PC-3 (cell line): ENCODE results near the gene RNU6-1. TPM values are rescaled to one million over a fixed set of nuclear protein-coding genes. Genes with fewer than 3 reads are reported as not detected.

ENCODE experiments used
- ATAC-seq: fragments of 200-7000 bp; cut with Tn5 transposase; 2 replicates; pipeline ENCODE4 v1.9.1; 2020; ENCODE audit warnings: mild to moderate bottlenecking, moderate library complexity
- BruUV-seq: library from RNA; stranded (reverse); fragments of 400-500 nt; replicated peaks from 2 replicates; lab custom pipeline; 2021; lab: Mats Ljungman, UMichigan
- CTCF ChIA-PET: fragments of 300-600 bp; sonication (Branson Sonifier 250); formaldehyde crosslinking; loops from one replicate; lab custom pipeline; 2022; ENCODE audit warnings: antibody characterized with exemption; lab: Charles Lee
- POLR2A ChIA-PET: fragments of 300-600 bp; sonication (Branson Sonifier 250); formaldehyde crosslinking; loops from one replicate; lab custom pipeline; 2022; ENCODE audit warnings: antibody characterized with exemption; ENCODE audit not compliant: unreplicated experiment; lab: Charles Lee
- DNase-seq: peaks from one replicate; pipeline ENCODE4 v3.0.0-alpha.2; 2015
- H2AFZ ChIP-seq: fragments of 300-600 bp; sonication (generic); 2 replicates; pipeline ENCODE4 v1.6.0; 2016; ENCODE audit warnings: antibody characterized with exemption, low read length
- H3F3A ChIP-seq: fragments of 300-600 bp; sonication (generic); one replicate; pipeline ENCODE4 v1.6.0; 2017; ENCODE audit warnings: antibody characterized with exemption, low read length, control low read depth, mild to moderate bottlenecking; ENCODE audit not compliant: unreplicated experiment
- H3K27ac ChIP-seq: fragments of 300-600 bp; sonication (generic); 2 replicates; pipeline ENCODE4 v1.5.1; 2016; ENCODE audit warnings: mild to moderate bottlenecking, low read length
- H3K27me3 ChIP-seq: fragments of 300-600 bp; sonication (generic); 2 replicates; pipeline ENCODE4 v1.6.1; 2016; ENCODE audit warnings: low read length, mixed read lengths
- H3K36me3 ChIP-seq: fragments of 300-600 bp; sonication (generic); 2 replicates; pipeline ENCODE4 v1.6.1; 2016; ENCODE audit warnings: low read depth, mixed run types, low read length, mixed read lengths
- H3K4me1 ChIP-seq: fragments of 300-600 bp; sonication (generic); 2 replicates; pipeline ENCODE4 v1.5.1; 2016; ENCODE audit warnings: low read length; ENCODE audit not compliant: insufficient read depth
- H3K4me2 ChIP-seq: fragments of 300-600 bp; sonication (generic); 2 replicates; pipeline ENCODE4 v1.6.0; 2016; ENCODE audit warnings: low read length
- H3K4me3 ChIP-seq: fragments of 300-600 bp; sonication (generic); 2 replicates; pipeline ENCODE4 v1.5.1; 2016; ENCODE audit warnings: mild to moderate bottlenecking, low read length, mixed read lengths
- H3K79me2 ChIP-seq: fragments of 300-600 bp; sonication (generic); 2 replicates; pipeline ENCODE4 v1.6.1; 2017; ENCODE audit warnings: low read length, mixed read lengths
- H3K9ac ChIP-seq: fragments of 300-600 bp; sonication (generic); 2 replicates; pipeline ENCODE4 v1.6.0; 2016; ENCODE audit warnings: mild to moderate bottlenecking, low read length
- H3K9me2 ChIP-seq: fragments of 300-600 bp; sonication (generic); replicated peaks from 2 replicates; pipeline ENCODE4 v1.6.1; 2016; ENCODE audit warnings: mixed run types, low read length, mixed read lengths
- H3K9me3 ChIP-seq: fragments of 300-600 bp; sonication (generic); 2 replicates; pipeline ENCODE4 v1.6.1; 2016; ENCODE audit warnings: low read length, mixed read lengths
- H4K20me1 ChIP-seq: fragments of 300-600 bp; sonication (generic); 2 replicates; pipeline ENCODE4 v1.6.1; 2016; ENCODE audit warnings: low read length, mixed read lengths
- EZH2 ChIP-seq: fragments of 300-600 bp; sonication (generic); IDR thresholded peaks from one replicate; pipeline ENCODE4 v1.6.1; 2017; ENCODE audit warnings: antibody characterized with exemption, mild to moderate bottlenecking, low read length; ENCODE audit not compliant: unreplicated experiment
- EZH2phosphoT487 ChIP-seq: fragments of 300-600 bp; sonication (generic); IDR thresholded peaks from 2 replicates; pipeline ENCODE4 v1.6.1; 2018; ENCODE audit warnings: mild to moderate bottlenecking, antibody characterized with exemption, low read length, borderline replicate concordance
- intact Hi-C: fragments of 100-400 bp; cut with micrococcal nuclease; formaldehyde crosslinking; loops from 2 replicates; pipeline ENCODE4 v1.9.0; 2023
- total RNA-seq: library from RNA; depleted of rRNA; stranded (reverse); fragments of >200 nt; gene quantifications from 2 replicates; pipeline ENCODE4 v1.2.3, GENCODE V29; 2014
- TF ChIP-seq, protein P1 (sequence below): fragments of 300-600 bp; sonication (generic); conservative IDR thresholded peaks from 2 replicates; pipeline ENCODE4 v1.5.1; 2017; ENCODE audit warnings: antibody characterized with exemption, low read depth, mild to moderate bottlenecking, low read length

The RNU6-1 gene
- total RNA-seq, 1 experiment from 2014 or later = not detected

DNA sequence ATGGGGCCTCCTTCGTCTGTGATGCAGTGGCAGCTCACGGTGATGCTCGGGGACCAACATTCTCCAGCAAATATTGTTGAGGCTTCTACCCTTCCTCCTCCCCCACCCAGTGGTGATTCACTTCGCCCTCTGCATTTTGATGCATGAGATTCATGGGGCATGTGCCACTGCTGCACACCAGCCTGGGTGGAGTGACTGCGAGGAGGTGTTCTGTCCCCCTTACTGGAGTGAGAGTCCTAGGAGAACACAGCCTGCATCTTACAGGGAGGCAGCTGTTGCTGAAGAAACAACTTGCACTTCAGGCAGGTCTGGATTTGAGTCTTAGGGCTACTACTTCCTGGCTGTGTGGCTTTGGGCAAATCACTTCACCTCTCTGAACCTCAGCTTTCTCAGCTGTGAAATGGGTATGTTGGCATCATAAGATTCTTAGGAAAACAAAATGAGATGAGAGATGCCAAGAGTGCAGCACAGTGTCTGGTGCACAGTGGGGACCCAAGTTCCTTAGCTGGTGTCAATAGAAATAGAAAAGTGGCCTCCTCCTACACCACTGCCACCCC is 24.7 kb downstream of the RNU6-1 start:
- H3K9me2 ChIP-seq = no peaks in the 10 kb centered on the region
- H3K36me3 ChIP-seq = no peaks in the 10 kb centered on the region
- H2AFZ ChIP-seq = no peak overlapping the region
- H3K27ac ChIP-seq = no peak overlapping the region
- ChIA-PET CTCF (no interaction called here), POLR2A (no interaction called here)
- DNase-seq = no peak
- H3K27me3 ChIP-seq = no peaks in the 10 kb centered on the region
- no peak for ATAC-seq
- BruUV-seq = no TSS peak
- H3K9ac ChIP-seq = no peak overlapping the region
- H3K4me3 ChIP-seq = no peak overlapping the region
- H3F3A ChIP-seq = no peaks in the 10 kb centered on the region
- H3K9me3 ChIP-seq = no peaks in the 10 kb centered on the region
- intact Hi-C loops = no loop called here
- no peaks in the 10 kb centered on the region for H4K20me1 ChIP-seq
- TF ChIP-seq, protein P1, sequence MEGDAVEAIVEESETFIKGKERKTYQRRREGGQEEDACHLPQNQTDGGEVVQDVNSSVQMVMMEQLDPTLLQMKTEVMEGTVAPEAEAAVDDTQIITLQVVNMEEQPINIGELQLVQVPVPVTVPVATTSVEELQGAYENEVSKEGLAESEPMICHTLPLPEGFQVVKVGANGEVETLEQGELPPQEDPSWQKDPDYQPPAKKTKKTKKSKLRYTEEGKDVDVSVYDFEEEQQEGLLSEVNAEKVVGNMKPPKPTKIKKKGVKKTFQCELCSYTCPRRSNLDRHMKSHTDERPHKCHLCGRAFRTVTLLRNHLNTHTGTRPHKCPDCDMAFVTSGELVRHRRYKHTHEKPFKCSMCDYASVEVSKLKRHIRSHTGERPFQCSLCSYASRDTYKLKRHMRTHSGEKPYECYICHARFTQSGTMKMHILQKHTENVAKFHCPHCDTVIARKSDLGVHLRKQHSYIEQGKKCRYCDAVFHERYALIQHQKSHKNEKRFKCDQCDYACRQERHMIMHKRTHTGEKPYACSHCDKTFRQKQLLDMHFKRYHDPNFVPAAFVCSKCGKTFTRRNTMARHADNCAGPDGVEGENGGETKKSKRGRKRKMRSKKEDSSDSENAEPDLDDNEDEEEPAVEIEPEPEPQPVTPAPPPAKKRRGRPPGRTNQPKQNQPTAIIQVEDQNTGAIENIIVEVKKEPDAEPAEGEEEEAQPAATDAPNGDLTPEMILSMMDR = no peak
- no peak for TF ChIP-seq EZH2
- no peak for TF ChIP-seq EZH2phosphoT487
- H3K4me1 ChIP-seq = no peaks in the 10 kb centered on the region
- no peaks in the 10 kb centered on the region for H3K79me2 ChIP-seq
- H3K4me2 ChIP-seq = no peak overlapping the region

DNA sequence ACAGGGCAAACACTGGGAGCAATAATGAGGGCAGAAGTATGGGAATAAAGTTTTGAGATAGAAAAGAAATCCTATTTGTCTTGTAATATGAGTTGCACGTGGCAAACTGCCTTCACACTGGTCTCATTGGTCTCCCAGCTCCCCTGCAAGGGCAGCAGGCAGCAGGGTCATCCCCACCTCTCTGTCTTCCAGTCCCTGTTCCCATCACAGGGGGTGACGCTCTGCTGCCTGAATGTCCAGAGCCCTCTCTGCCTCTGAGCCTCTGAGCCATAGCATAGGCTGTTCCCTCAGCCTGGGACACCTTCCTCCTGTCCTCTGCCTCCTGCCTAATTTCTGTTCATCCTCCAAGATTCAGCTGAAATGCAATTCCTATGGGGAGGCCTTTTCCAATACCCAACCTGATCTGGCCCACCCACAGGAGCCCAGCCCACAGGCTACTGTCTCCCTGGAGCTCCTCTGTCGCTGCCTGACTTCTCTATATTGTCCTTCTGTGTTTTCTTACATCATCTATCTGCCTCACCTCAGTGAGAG is 26.7 kb downstream of the RNU6-1 start:
- intact Hi-C loops = no loop called here
- TF ChIP-seq, protein P1 = no peak
- TF ChIP-seq EZH2 = no peak
- no peak for TF ChIP-seq EZH2phosphoT487
- ATAC-seq = no peak

DNA sequence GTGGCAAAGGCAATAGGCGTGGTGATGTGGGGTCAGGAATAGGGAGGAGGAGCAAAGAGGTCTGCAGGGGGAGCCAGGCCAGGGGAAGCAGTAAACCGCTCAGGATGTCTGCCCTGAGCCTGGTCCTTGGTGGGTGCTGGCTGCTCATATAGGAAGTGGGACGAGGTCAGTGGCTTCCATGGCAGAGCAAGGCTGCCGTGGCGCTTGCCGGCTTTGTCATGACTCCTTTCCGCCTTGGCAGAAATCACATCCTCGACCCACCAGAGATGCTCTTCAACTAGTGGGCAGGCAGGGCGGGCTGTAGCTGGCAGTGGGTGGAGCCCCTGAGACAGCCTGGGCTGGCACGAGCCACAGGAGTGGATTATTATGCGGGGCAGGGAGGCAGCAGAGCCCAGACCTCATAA is 27.6 kb downstream of the RNU6-1 start:
- Histone ChIP-seq H3K9me3 (no peaks in the 10 kb centered on the region), H3K9ac (no peak overlapping the region), H4K20me1 (no peaks in the 10 kb centered on the region), H3K27me3 (no peaks in the 10 kb centered on the region), H3K79me2 (no peaks in the 10 kb centered on the region), H3K4me2 (no peak overlapping the region), H3K36me3 (no peaks in the 10 kb centered on the region), H3F3A (no peaks in the 10 kb centered on the region), H3K4me3 (no peak overlapping the region), H2AFZ (no peak overlapping the region), H3K4me1 (no peaks in the 10 kb centered on the region), H3K27ac (no peak overlapping the region), H3K9me2 (no peaks in the 10 kb centered on the region)
- intact Hi-C loops = no loop called here
- DNase-seq (no peak), ATAC-seq (no peak)
- no peak for TF ChIP-seq EZH2
- TF ChIP-seq, protein P1 = no peak
- no peak for TF ChIP-seq EZH2phosphoT487
- POLR2A ChIA-PET = no interaction called here
- CTCF ChIA-PET = no interaction called here
- BruUV-seq = no TSS peak

More for the DNA sequence above, 26.7 kb downstream of the RNU6-1 start:
- no peaks in the 10 kb centered on the region for H3K4me1 ChIP-seq
- no peak overlapping the region for H3K4me2 ChIP-seq
- H4K20me1 ChIP-seq = no peaks in the 10 kb centered on the region
- POLR2A ChIA-PET = no interaction called here
- no peaks in the 10 kb centered on the region for H3K27me3 ChIP-seq
- no peak overlapping the region for H3K27ac ChIP-seq
- H3K9ac ChIP-seq = no peak overlapping the region
- no peak overlapping the region for H2AFZ ChIP-seq
- CTCF ChIA-PET = no interaction called here
- DNase-seq = no peak
- H3K36me3 ChIP-seq = no peaks in the 10 kb centered on the region
- no peaks in the 10 kb centered on the region for H3F3A ChIP-seq
- no peaks in the 10 kb centered on the region for H3K9me3 ChIP-seq
- no TSS peak for BruUV-seq
- no peaks in the 10 kb centered on the region for H3K79me2 ChIP-seq
- no peak overlapping the region for H3K4me3 ChIP-seq
- H3K9me2 ChIP-seq = no peaks in the 10 kb centered on the region
